ENCODE results near the gene BRPF3.

DNA sequence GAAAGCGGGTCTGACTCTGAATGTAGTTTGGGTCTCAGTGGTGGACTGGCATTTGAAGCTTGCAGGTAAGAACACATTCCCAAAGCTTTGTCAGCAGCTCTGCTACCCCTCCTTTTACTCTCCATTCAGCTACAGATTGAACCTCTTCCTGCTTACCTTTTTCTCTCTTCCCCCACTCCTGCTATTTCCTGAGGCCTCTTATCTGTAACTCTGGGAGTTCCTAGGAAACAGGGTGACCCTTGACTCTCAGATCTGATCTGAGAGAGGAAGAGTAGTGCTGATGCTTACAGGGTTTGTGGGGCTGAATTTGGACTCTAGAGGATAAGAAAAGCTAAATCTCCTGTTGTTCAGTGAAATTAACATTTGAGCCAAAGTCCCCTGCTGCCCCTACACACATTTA, 21.4 kb downstream of the BRPF3 start:
- TF ChIP-seq, protein P1, sequence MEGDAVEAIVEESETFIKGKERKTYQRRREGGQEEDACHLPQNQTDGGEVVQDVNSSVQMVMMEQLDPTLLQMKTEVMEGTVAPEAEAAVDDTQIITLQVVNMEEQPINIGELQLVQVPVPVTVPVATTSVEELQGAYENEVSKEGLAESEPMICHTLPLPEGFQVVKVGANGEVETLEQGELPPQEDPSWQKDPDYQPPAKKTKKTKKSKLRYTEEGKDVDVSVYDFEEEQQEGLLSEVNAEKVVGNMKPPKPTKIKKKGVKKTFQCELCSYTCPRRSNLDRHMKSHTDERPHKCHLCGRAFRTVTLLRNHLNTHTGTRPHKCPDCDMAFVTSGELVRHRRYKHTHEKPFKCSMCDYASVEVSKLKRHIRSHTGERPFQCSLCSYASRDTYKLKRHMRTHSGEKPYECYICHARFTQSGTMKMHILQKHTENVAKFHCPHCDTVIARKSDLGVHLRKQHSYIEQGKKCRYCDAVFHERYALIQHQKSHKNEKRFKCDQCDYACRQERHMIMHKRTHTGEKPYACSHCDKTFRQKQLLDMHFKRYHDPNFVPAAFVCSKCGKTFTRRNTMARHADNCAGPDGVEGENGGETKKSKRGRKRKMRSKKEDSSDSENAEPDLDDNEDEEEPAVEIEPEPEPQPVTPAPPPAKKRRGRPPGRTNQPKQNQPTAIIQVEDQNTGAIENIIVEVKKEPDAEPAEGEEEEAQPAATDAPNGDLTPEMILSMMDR (IDR thresholded peaks at IDR 0.05): no peak
- no peak for TF ChIP-seq POLR2A (IDR thresholded peaks at IDR 0.05; ENCODE audit: low read depth)
